Measurements from ENCODE around the gene LNX1.

Gene LNX1

DNA sequence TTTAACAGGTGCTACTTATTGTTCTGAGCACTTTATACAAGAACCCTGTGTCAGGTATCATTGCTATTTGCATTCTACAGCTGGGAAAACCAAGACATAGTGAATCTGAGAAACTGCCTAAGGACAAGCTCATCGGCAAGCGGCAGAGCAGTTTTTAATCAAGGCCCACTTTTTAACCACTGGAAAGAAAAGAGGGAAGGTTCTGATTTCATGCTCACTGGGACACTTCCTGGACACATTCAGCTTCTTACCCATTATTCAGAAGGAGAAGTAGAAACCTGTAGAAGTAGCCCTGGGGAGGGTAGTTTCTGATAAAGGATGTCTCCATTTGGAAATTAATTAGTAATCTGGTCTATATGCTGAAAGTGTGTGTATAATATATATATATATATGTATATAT, 2.5 kb upstream of the LNX1 start:
- Histone ChIP-seq H3K27me3 (ENCODE audit: insufficient read depth, low read length) (no peaks in the 10 kb centered on the region), H2BK12ac (ENCODE audit: low read length) (no peak overlapping the region), H2BK5ac (ENCODE audit: low read depth, low read length, poor library complexity) (no peak overlapping the region)

DNA sequence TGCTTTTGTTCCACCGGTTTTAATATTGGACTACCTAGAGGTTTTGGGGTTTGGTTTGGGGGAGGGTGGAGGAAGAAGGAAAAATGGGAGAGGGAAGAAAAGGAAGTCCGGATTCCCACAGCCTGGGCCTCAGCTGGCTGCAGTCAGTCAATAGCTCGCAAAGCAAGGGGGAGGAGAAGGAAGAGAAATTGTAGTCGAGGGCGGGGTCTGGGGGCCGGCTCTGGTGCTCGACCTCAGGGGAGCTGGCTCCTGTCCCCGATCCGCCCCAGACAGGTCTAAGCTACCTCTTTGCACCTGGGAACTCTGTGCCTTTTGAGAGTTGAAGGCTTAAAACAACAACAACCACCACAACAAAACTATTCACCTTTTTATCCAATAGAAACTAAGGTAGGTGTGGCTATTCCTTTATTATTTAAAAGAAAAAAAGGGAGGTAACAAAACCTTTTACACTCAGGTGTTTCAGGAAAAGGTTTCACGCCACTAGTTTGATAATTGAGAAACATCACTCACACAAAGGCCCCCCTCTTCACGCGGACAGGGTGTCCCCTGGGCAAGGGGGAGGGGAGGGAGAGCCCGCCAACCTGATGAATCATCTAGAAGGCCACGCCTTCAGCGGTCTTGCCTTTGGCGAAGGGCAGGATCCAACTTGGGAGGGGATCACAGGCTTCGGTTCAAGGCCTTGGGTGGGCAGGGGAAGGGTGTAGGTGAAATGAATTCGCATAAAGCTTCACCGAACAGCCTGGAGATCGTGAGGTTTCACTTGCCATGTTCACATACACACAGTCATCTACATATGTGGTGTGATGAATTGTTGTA, 1.6 kb upstream of the LNX1 start:
- Histone ChIP-seq H3K79me1 (ENCODE audit: low read length) (peaks cover 14% of the 10 kb centered on the region), H4K8ac (ENCODE audit: low read depth, low read length) (peak overlapping the region; percentile 58), H2BK5ac (ENCODE audit: low read depth, low read length, poor library complexity) (peak overlapping the region; percentile 81), H2BK120ac (ENCODE audit: insufficient read depth, low read length, poor library complexity) (peak overlapping the region; percentile 80), H4K12ac (ENCODE audit: low read depth, low read length) (no peak overlapping the region), H3K9ac (ENCODE audit: low read length) (no peak overlapping the region), H3K36me3 (ENCODE audit: control insufficient read depth in 1 of 2, insufficient read depth in 2 of 2, low read length in 2 of 2) (no peaks in the 10 kb centered on the region), H3K4me1 (ENCODE audit: control insufficient read depth in 1 of 2, insufficient read depth in 2 of 2, low read length in 2 of 2) (peaks cover 4 to 10% of the 10 kb centered on the region in 2 experiments), H4K91ac (ENCODE audit: low read depth, low read length) (peak overlapping the region; percentile 70), H3K9me3 (ENCODE audit: insufficient read depth, low read depth, low read length) (no peaks in the 10 kb centered on the region), H3K18ac (ENCODE audit: low read length) (no peak overlapping the region), H2BK12ac (ENCODE audit: low read length) (peak overlapping the region; percentile 59), H2AK5ac (ENCODE audit: low read length) (no peak overlapping the region), H3K4ac (ENCODE audit: low read depth, low read length) (no peak overlapping the region), H3K4me3 (ENCODE audit: low read depth, low read length) (peak overlapping the region; percentile 47), H3K79me2 (ENCODE audit: control insufficient read depth, insufficient read depth, low read length, poor library complexity) (no peaks in the 10 kb centered on the region), H2AFZ (ENCODE audit: insufficient read depth, low read length, poor library complexity) (peak overlapping the region; percentile 30), H3K23ac (ENCODE audit: low read length) (no peak overlapping the region), H3K27me3 (ENCODE audit: insufficient read depth, low read length) (no peaks in the 10 kb centered on the region), H3K14ac (ENCODE audit: low read length) (peak overlapping the region; percentile 28), H3K4me2 (ENCODE audit: low read length) (peak overlapping the region; percentile 81), H3K27ac (ENCODE audit: low read depth, low read length) (peak overlapping the region; percentile 90)
- WGBS (ENCODE audit: extremely low coverage, insufficient coverage, insufficient read length): no CpG with 5 or more reads among the region's 20 CpGs
- peak; percentile 53 to 64 for DNase-seq

More for the DNA sequence above, 2.5 kb upstream of the LNX1 start:
- Histone ChIP-seq H3K27ac (ENCODE audit: low read depth, low read length) (no peak overlapping the region), H3K4me1 (ENCODE audit: control insufficient read depth in 1 of 2, insufficient read depth in 2 of 2, low read length in 2 of 2) (peaks cover 4 to 12% of the 10 kb centered on the region in 2 experiments), H3K79me2 (ENCODE audit: control insufficient read depth, insufficient read depth, low read length, poor library complexity) (no peaks in the 10 kb centered on the region), H4K12ac (ENCODE audit: low read depth, low read length) (no peak overlapping the region), H3K9ac (ENCODE audit: low read length) (no peak overlapping the region), H2BK120ac (ENCODE audit: insufficient read depth, low read length, poor library complexity) (no peak overlapping the region), H3K4me3 (ENCODE audit: low read depth, low read length) (no peak overlapping the region), H2AFZ (ENCODE audit: insufficient read depth, low read length, poor library complexity) (no peak overlapping the region), H3K9me3 (ENCODE audit: insufficient read depth, low read depth, low read length) (no peaks in the 10 kb centered on the region), H4K8ac (ENCODE audit: low read depth, low read length) (no peak overlapping the region), H4K91ac (ENCODE audit: low read depth, low read length) (no peak overlapping the region), H3K18ac (ENCODE audit: low read length) (no peak overlapping the region), H3K4me2 (ENCODE audit: low read length) (no peak overlapping the region), H3K23ac (ENCODE audit: low read length) (no peak overlapping the region), H3K79me1 (ENCODE audit: low read length) (peaks cover 14% of the 10 kb centered on the region), H2AK5ac (ENCODE audit: low read length) (no peak overlapping the region), H3K36me3 (ENCODE audit: control insufficient read depth in 1 of 2, insufficient read depth in 2 of 2, low read length in 2 of 2) (no peaks in the 10 kb centered on the region), H3K14ac (ENCODE audit: low read length) (no peak overlapping the region), H3K4ac (ENCODE audit: low read depth, low read length) (no peak overlapping the region)
- DNase-seq: no peak
- WGBS (ENCODE audit: extremely low coverage, insufficient coverage, insufficient read length): no CpG with 5 or more reads among the region's 2 CpGs

DNA sequence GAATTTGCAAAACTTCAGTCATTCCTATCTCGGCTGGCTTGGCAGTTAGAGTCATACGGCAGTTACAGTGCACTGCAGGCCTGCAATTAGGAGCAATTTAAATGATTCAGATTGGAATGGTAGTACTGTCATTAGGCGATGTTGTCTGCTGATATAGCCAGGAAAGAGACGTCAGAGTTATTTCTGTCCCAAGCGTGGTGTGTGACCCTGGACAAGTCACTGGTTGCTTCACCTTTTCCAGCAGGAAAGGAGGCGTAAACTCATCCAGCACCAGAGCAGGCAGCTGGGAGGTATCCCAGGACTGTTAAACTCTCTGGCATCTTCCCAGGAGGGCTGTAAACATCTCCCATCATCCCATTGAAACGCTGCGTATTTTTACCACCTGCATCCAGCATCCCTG, 836 bp upstream of the LNX1 start:
- Histone ChIP-seq H3K27ac (ENCODE audit: low read depth, low read length) (peak overlapping the region; percentile 90), H4K91ac (ENCODE audit: low read depth, low read length) (peak overlapping the region; percentile 70), H3K79me2 (ENCODE audit: control insufficient read depth, insufficient read depth, low read length, poor library complexity) (no peaks in the 10 kb centered on the region), H2BK12ac (ENCODE audit: low read length) (peak overlapping the region; percentile 71), H3K4ac (ENCODE audit: low read depth, low read length) (no peak overlapping the region), H3K79me1 (ENCODE audit: low read length) (peaks cover 14% of the 10 kb centered on the region), H3K36me3 (ENCODE audit: control insufficient read depth in 1 of 2, insufficient read depth in 2 of 2, low read length in 2 of 2) (no peaks in the 10 kb centered on the region), H2AFZ (ENCODE audit: insufficient read depth, low read length, poor library complexity) (peak overlapping the region; percentile 45), H3K23ac (ENCODE audit: low read length) (no peak overlapping the region), H4K8ac (ENCODE audit: low read depth, low read length) (peak overlapping the region; percentile 58), H3K9me3 (ENCODE audit: insufficient read depth, low read depth, low read length) (no peaks in the 10 kb centered on the region), H3K27me3 (ENCODE audit: insufficient read depth, low read length) (no peaks in the 10 kb centered on the region), H2BK5ac (ENCODE audit: low read depth, low read length, poor library complexity) (peak overlapping the region; percentile 81), H2BK120ac (ENCODE audit: insufficient read depth, low read length, poor library complexity) (peak overlapping the region; percentile 2), H2AK5ac (ENCODE audit: low read length) (peak overlapping the region; percentile 59), H3K18ac (ENCODE audit: low read length) (no peak overlapping the region), H3K14ac (ENCODE audit: low read length) (no peak overlapping the region), H3K4me3 (ENCODE audit: low read depth, low read length) (no peak overlapping the region), H3K9ac (ENCODE audit: low read length) (no peak overlapping the region), H4K12ac (ENCODE audit: low read depth, low read length) (no peak overlapping the region), H3K4me1 (ENCODE audit: control insufficient read depth in 1 of 2, insufficient read depth in 2 of 2, low read length in 2 of 2) (peaks cover 4 to 10% of the 10 kb centered on the region in 2 experiments), H3K4me2 (ENCODE audit: low read length) (peak overlapping the region; percentile 81)
- DNase-seq: peak; percentile 98
- WGBS (ENCODE audit: extremely low coverage, insufficient coverage, insufficient read length): no CpG with 5 or more reads among the region's 8 CpGs

DNA sequence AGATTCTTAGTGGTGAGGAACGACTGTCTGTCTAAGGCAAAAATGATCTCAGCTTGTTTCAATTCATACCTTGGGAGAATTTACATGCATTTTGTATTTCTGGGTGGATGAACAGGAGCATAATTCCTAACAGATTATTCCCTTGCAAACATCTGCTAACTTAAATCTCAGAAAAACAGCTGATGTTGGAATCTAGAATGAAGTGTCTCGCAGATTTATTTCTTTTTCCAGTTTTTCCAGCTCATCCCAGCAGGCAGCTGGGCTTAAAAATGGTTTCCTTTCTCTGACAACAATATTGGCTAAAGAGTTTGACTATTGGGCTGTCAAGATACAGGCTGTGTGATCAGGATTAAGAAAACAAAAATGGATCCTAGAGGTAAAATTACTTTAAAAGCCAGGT, 1.1 kb downstream of the LNX1 start:
- no peak overlapping the region for H2BK12ac ChIP-seq (ENCODE audit: low read length)
- no peak overlapping the region for H3K18ac ChIP-seq (ENCODE audit: low read length)
- H2AFZ ChIP-seq (ENCODE audit: insufficient read depth, low read length, poor library complexity): no peak overlapping the region
- no CpG with 5 or more reads among the region's 2 CpGs for WGBS (ENCODE audit: extremely low coverage, insufficient coverage, insufficient read length)
- no peak for DNase-seq
- no peak overlapping the region for H4K91ac ChIP-seq (ENCODE audit: low read depth, low read length)
- no peak overlapping the region for H3K9ac ChIP-seq (ENCODE audit: low read length)
- H4K8ac ChIP-seq (ENCODE audit: low read depth, low read length): no peak overlapping the region
- no peaks in the 10 kb centered on the region for H3K9me3 ChIP-seq (ENCODE audit: insufficient read depth, low read depth, low read length)
- no peaks in the 10 kb centered on the region for H3K36me3 ChIP-seq (ENCODE audit: control insufficient read depth in 1 of 2, insufficient read depth in 2 of 2, low read length in 2 of 2)
- peaks cover 14% of the 10 kb centered on the region for H3K79me1 ChIP-seq (ENCODE audit: low read length)
- H3K4me3 ChIP-seq (ENCODE audit: low read depth, low read length): no peak overlapping the region
- no peak overlapping the region for H4K12ac ChIP-seq (ENCODE audit: low read depth, low read length)
- H3K79me2 ChIP-seq (ENCODE audit: control insufficient read depth, insufficient read depth, low read length, poor library complexity): no peaks in the 10 kb centered on the region
- no peak overlapping the region for H3K27ac ChIP-seq (ENCODE audit: low read depth, low read length)
- no peak overlapping the region for H2BK5ac ChIP-seq (ENCODE audit: low read depth, low read length, poor library complexity)
- H3K4ac ChIP-seq (ENCODE audit: low read depth, low read length): no peak overlapping the region
- H3K14ac ChIP-seq (ENCODE audit: low read length): no peak overlapping the region
- H3K23ac ChIP-seq (ENCODE audit: low read length): no peak overlapping the region
- no peak overlapping the region for H2AK5ac ChIP-seq (ENCODE audit: low read length)
- H2BK120ac ChIP-seq (ENCODE audit: insufficient read depth, low read length, poor library complexity): no peak overlapping the region
- H3K4me2 ChIP-seq (ENCODE audit: low read length): peak overlapping the region; percentile 81
- peaks cover 4 to 10% of the 10 kb centered on the region in 2 experiments for H3K4me1 ChIP-seq (ENCODE audit: control insufficient read depth in 1 of 2, insufficient read depth in 2 of 2, low read length in 2 of 2)
- no peaks in the 10 kb centered on the region for H3K27me3 ChIP-seq (ENCODE audit: insufficient read depth, low read length)
